Prostate gland (tissue), 2 donors: Measurements from ENCODE around the gene FCHO2.

Source experiments
- POLR2A ChIP-seq: fragments of 450-650 bp; IDR thresholded peaks from one replicate; pipeline ENCODE4 v1.6.1; 2016; ENCODE audit warnings: antibody characterized with exemption, mild to moderate bottlenecking
- POLR2AphosphoS5 ChIP-seq: sonication (generic); formaldehyde crosslinking; IDR thresholded peaks from one replicate; pipeline ENCODE4 v1.6.1; 2017; ENCODE audit warnings: antibody characterized with exemption
- TF ChIP-seq, protein P1 (sequence below), 4 experiments: fragments of 200-600 bp in 2 of 4; fragments of 450-650 bp in 2 of 4; sonication (generic) in 2 of 4; IDR thresholded peaks; 1 replicate in 3 of 4; 2 replicates in 1 of 4; pipeline ENCODE4 v1.5.1; 2016 to 2019; ENCODE audit warnings: antibody characterized with exemption in 4 of 4, mild to moderate bottlenecking in 2 of 4, moderate library complexity in 2 of 4

DNA sequence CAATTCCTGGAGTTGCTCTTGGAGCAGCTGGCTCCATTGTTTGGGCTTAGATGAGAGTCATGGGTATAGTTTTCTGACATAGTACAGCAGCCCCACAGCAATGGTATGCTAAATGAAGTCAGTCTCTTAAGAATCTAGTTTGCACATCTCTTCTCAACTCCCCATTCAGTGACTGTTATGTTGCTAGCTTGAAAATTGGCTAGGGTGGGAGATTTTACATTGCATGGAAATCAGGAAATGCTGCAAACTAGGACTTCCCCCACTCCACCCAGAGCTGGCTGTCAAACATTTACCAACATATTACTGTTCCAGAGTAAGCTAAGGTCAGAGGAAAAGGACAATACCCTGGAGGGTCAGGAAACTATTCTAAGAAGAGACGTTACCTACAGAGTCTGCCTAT lies 17.6 kb upstream of the FCHO2 start:
- TF ChIP-seq POLR2A (no peak), POLR2AphosphoS5 (no peak)
- TF ChIP-seq, protein P1, sequence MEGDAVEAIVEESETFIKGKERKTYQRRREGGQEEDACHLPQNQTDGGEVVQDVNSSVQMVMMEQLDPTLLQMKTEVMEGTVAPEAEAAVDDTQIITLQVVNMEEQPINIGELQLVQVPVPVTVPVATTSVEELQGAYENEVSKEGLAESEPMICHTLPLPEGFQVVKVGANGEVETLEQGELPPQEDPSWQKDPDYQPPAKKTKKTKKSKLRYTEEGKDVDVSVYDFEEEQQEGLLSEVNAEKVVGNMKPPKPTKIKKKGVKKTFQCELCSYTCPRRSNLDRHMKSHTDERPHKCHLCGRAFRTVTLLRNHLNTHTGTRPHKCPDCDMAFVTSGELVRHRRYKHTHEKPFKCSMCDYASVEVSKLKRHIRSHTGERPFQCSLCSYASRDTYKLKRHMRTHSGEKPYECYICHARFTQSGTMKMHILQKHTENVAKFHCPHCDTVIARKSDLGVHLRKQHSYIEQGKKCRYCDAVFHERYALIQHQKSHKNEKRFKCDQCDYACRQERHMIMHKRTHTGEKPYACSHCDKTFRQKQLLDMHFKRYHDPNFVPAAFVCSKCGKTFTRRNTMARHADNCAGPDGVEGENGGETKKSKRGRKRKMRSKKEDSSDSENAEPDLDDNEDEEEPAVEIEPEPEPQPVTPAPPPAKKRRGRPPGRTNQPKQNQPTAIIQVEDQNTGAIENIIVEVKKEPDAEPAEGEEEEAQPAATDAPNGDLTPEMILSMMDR (IDR thresholded peaks at IDR 0.05): no peak
